HG03159 (cell line): ENCODE results near the gene KHDC3L.
A peak's percentile ranks its signal among the peaks of the same experiment; 100 is the strongest.
"Not testable (repeated sequence)": the region's sequence is repeated elsewhere in the genome, so short reads cannot be mapped to it uniquely, and the experiment has no call there.

ENCODE experiments used
- ATAC-seq: cut with Tn5 transposase; IDR thresholded peaks from one replicate; pipeline ENCODE4 v1.9.1; 2021; ENCODE audit warnings: mild to moderate bottlenecking, moderate library complexity; ENCODE audit not compliant: unreplicated experiment

The KHDC3L gene

DNA sequence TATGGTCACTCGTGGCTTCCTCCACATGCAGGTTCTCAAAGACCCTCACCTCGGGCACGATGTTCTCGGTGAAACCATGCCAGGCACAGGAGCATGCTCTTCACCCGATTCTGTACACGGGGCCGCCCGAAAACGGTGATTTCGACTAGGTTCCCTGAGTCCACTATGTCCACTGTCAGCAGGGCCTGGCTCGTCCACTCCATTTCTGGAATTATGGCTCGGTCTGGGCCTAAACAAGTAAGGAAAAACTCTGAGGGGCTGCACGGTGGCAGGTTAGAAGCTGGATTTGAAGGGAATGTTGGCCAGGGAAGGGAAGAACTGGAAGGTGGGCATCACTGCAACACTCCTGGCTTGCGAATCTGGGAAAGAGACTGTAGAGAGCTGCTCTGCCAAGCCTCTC, 6.7 kb downstream of the KHDC3L start:
- no peak for ATAC-seq

DNA sequence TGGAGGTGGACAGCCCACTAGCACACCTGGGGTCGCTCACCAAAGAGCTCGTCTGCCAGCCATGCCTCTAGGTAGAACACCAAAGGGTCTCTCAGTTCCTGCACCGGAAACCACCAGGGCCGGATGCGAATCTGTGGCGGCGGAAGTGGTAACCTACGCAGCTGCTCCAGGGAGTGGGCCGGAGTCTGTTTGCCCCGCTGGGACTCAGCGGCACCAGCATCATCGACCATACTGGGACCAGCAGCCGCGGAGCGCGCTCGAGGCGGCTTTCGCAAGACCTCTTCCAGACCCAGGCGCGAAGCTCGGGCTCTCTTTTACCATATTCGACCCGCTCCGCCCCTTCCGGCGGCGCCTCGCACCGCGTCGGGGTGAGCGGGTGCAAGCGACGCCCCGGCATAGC, 7.1 kb downstream of the KHDC3L start, which contains the start of gene OOEP:
Gene OOEP (minus strand): TSS at position 335 of the 400 bp plus-strand sequence. CDS start 105 bp downstream, at position 230.
- no peak for ATAC-seq

DNA sequence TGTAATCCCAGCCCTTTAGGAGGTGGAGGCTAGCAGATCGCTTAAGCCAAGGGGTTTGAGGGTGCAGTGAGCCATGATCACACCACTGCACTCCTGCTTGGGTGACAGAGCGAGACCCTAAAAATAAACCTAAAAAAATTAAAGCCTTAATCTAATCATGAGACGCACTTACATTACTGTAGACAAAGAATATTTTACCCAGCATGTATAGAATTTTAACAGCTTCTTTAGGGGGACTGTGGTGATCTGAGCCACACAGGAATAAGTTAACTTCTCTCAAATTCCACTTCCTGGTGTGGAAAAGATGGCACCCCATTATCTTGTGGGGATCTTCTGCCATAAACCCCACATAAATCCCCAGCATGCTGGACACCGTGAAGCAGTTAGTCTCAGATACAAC, 9.5 kb downstream of the KHDC3L start:
- ATAC-seq, result no peak

DNA sequence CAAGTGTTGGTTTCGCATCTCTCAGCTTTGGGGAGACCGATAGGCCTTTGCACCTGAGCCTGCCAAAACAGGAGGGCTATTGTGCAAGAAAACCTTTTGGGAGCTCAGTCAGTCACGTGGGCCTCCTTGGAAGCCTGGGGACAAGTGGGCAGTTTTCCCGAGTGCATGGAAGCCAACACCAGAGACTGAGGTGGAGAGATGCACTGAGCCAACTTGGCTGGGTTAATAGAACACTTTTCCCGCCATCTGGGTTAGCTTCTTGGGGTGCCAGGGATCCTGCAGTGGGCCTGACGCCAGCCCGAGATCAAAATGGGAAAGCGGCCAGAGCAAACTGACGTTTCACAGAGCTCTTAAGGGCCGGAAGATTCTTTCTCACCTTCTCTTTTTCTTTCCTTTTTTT, 10.1 kb downstream of the KHDC3L start:
- ATAC-seq, result no peak

DNA sequence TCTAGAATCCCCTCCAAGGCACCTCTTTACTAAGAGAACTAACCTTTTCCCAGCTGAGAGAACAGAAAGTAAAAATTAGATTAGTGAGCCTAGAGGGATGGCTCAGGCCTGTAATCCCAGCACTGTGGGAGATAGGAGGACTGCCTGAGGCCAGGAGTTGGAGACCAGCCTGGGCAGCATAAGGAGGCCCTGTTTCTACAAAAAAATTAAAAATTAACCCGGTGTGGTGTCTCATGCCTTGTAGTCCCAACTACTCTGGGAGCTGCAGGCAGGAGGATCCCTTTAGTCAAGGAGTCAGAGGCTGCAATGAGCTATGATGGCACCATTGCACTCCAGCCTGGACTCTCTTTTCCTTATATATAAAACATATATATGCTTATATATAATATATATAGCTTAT, 12.8 kb downstream of the KHDC3L start:
- no peak for ATAC-seq

DNA sequence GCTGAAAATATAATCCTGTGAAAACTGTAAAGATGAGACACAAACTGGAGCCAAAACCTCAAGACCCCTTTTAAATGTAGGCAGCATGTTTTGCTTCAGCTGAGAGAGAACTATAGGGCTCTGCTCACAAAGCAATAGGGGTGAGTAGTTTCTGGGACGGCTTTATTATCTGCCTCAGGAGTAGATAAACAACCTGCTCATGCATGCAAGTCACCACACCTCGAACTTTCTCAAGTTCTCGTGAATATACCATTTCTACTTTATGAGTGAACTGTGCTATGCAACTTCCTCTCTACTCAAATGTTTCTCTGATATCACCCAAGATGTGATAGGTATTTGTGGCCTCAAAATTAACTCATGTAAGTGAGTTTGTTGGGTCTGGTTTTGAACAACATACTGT, 14.8 kb downstream of the KHDC3L start:
- no peak for ATAC-seq

DNA sequence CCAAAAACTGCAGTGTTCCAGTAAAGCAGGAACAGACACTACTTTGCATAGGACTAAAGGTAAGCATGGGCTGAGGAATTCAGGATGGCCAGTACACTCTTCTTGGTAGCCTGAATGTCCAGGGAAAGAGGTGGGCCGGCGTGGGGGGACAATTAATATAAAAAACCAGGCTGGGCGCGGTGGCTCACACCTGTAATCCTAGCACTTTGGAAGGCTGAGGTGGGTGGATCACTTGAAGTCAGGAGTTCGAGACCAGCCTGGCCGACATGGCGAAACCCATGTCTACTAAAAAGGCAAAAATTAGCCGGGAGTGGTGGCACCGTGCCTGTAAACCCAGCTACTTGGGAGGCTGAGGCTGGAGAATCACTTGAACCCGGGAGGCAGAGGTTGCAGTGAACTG, 19.1 kb downstream of the KHDC3L start:
- not testable (repeated sequence) for ATAC-seq

DNA sequence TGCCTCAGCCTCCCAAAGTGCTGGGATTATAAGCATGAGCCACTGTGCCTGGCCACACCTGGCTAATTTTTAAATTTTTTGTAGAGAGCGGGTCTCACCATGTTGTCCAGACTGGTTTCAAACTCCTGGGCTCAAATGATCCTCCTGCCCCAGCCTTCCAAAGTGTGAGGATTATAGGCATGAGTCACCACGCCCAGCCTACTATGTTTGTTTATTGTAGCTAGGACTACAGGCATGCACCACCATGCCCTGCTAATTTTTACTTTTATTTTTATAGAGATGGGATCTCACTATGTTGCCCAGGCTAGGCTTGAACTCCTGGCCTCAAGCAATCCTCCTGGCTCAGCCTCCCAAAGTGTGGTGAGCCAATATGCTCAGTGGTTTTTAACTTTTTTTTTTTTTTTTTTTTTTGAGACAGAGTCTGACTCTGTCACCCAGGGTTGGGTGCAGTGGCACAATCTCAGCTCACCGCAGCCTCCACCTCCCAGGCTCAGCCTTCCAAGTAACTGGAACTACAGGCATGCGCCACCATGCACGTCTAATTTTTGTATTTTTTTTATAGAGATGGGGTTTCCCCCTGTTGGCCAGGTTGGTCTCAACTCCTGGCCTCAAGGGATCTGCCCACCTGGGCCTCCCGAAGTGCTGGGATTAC, 20.1 kb downstream of the KHDC3L start:
- no peak for ATAC-seq

DNA sequence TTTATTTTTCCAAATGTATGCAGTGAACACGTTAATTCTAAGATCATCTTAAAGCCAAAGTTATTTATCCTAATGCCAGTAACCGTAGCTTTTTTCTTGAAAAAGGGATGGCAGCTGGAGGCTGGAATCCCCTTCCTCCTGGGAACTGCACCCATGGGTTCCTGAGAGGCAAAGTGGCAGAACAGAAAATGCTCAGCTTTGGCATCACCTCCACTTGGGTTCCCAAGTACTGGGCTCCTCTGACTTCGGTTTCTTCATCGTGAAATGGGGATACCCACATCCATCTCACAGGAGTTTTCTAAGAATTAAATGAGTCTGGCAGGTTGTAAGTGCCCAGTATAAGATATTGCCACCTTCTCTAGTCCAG, 26.0 kb downstream of the KHDC3L start:
- peak; percentile 25 for ATAC-seq

DNA sequence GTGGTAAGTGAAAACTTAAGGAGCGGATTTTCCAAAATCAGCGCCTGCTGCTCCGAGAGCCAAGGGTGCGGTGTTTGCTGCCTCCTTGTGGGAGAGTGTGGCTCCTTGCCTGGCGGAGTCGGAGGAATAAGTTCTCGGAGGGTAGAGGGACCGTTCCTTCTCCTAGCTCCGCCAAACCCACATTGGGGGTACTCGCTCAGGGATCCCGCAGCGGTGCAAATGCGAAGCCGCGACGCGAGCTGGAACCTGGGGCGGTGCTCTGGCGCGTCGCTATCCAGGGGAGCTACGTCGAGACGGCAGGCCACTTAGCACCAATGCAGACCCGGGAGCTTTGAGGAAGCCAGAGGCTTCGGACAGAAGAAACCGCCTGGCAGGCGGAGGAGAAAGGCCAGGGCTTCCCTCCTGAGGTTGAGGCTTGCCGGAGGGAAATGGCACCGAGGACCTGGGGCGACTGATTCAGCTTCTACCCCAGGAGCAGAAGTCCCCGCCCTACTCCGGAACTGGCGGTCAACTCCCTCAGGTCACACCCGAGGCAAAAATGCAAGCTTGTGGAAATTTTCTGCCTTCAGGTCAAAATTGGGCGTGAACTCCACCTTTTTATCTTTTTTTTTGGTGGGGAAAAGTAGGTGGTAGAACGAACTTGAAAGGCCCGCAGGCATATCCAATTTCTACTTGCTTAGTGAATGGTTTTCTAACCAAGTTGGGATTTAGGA, 26.5 kb downstream of the KHDC3L start:
- ATAC-seq, result peak; percentile 79

DNA sequence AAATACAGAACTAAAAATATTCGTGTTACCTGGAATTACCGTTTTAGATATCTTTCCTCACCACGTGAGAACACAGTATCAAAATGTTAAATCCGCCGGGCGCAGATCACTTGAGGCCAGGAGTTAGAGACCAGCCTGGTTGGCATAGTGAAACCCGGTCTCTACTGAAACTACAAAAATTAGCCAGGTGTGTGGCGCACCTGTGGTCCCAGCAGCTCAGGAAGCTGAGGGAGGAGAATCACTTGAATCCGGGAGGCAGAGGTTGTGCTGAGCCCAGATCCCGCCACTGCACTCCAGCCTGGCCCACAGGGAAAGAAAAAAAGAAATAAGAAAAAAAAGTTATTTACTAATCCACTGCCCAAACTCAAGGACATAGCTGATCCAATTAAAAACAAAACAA, 27.4 kb downstream of the KHDC3L start:
- ATAC-seq, result no peak

DNA sequence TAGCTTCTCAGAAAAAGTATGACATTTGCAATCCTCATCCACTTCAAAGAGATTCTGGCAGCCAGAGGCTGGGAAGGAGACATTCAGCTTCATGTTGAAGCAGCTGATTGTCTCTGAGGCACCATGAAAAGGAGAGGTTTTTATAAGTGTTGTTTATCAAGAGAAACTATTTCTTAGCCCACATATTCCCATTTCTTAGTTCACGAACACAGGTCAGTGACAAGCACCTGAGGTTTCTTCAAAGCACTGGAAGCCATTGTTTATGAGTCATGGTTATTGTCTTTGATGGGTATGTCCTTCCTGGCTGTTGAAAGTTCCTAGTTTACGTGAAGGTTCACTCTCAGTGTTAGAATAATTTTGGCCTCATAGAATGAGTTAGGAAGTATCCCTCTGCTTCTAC, 29.2 kb downstream of the KHDC3L start:
- ATAC-seq, result no peak

DNA sequence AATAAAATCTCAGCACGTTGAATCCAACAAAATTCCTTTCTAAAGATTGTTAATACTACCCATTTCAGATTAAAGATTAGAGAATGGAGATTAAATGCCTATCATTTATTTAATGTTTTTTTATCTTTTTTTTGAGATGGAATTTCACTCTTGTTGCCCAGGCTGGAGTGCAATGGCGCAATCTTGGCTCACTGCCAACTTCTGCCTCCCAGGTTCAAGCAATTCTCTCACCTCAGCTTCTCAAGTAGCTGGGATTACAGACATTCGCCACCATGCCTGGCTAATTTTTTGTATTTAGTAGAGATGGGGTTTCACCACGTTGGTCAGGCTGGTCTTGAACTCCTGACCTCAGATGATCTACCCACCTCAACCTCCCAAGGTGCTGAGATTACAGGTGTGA, 29.7 kb downstream of the KHDC3L start:
- ATAC-seq, result not testable (repeated sequence)

DNA sequence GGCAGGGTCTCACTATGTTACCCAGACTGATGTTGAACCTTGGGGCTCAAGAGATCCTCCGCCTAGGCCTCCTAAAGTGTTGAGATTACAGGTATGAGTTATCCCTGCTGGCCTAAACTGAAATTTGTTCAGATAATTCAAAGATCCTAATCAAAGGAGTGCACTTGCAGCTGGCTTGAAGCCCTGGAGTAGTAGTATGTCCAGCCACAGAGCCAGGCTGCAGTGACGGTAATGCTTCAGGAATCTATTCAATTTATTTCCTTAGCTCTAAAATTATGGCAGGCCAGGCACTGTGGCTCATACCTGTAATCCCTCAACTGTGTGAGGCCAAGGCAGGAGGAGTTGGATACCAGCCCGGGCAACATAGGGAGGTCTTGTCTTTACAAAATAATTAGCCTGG, 30.8 kb downstream of the KHDC3L start:
- no peak for ATAC-seq

DNA sequence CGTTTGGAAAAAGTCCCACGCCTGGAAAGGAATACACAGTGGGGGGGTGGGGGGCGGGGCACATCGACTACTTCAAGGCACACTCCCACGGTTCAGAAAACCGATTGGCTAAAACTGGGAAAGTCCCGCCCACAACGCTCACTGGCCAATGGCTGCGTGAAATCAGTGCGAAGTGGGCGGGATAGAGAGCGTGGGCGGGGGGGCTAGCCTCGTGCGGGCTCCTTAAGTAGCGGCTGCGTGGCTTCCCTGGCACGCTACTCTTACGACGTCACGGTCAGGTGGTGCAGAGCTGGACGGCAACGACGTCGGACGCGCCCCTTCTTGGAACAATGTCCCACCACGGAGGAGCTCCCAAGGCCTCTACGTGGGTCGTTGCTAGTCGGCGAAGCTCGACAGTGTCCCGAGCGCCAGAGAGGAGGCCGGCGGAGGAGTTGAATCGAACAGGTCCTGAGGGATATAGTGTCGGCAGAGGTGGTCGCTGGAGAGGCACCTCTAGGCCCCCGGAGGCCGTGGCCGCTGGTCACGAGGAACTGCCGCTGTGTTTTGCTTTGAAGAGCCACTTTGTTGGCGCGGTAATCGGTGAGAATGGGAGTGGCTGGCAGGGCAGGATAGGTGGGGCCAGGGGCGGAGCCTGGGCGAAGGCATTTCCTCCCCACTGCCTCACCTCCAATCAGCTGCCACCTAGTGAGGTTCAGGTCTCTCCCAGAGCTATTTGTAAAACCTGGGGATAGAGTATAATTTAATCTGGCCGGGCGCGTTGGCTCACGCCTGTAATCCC, 32.3 kb downstream of the KHDC3L start, which contains the start of gene DDX43:
Gene DDX43 (plus strand): TSS at position 252 of the 778 bp plus-strand sequence. CDS start 78 bp downstream, at position 330.
- no peak for ATAC-seq

DNA sequence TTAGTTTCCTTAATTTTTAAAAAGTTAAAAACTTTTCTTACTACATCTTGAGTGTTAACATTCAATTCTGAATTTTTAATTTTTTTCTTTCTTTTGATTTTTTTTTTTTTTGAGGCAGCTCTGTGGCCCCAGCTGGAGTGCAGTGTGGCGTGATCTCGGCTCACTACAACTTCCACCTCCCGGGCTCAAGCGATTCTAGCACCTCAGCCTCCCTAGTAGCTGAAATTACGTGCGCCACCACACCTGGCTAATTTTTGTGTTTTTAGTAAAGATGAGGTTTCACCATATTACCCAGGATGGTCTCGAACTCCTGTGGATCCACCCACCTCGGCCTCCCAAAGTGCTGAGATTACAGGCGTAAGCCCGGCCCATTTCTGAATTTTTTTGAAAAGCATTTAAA, 33.4 kb downstream of the KHDC3L start:
- no peak for ATAC-seq

DNA sequence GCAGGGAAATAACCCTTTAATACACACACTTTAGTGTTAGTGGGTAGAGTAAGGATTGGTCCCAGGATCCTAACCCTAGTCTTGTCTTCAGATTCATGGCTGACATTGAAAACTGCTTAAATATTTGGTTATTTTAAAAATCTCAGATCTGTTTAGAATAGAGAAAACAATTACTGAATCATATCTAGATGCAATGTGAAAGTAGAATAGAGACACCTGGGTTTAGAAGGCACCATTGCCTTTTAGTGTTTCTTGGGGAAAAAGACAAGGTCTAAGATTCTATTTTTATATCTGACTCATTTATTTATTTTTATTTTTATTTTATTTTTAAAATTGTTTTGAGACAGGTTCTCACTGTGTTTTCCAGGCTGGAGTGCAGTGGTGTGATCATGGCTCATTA, 38.2 kb downstream of the KHDC3L start:
- no peak for ATAC-seq

DNA sequence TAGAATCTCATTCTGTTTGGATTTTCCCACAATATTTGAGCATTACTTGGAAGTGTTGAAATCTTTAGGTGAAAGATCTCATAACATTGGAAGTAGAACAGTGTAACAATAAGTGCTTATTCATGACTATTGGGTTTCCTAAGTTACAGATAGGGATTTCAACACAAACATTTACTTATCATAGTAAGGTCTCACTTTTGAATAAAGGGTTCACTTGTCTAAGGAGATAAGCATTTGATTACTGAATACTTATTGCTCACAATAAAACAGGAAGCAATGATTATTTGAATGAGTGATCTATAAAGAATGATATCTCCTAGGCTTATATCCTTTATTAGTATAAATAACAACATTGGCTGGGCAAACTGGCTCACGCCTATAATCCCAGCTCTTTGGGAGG, 46.9 kb downstream of the KHDC3L start:
- ATAC-seq, result no peak

DNA sequence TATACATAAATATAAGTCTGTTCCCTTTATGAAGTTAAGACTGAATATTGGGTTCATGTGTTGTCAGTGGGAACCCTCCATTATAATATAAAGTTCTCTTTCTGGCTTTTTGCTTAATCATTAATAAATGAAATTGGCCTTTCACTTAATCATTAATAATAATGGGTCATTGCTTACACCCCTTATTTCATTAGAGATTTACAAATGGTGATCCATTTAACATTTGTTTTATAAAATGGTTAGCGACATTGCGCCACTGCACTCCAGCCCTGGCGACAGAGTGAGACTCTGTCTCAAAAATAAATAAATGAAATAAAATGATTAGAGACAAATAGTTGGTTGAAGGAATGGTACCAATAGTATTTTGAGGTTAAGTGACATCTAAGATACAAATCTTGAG, 50.6 kb downstream of the KHDC3L start:
- ATAC-seq, result no peak
